Hippocampal formation (tissue), 2 donors: ENCODE measurements around the gene TNFRSF6B.

Experiments
- DNase-seq, 2 donors: peaks; one replicate each; lab custom pipeline; 2025; lab: John Stamatoyannopoulos, UW

Gene TNFRSF6B

DNA sequence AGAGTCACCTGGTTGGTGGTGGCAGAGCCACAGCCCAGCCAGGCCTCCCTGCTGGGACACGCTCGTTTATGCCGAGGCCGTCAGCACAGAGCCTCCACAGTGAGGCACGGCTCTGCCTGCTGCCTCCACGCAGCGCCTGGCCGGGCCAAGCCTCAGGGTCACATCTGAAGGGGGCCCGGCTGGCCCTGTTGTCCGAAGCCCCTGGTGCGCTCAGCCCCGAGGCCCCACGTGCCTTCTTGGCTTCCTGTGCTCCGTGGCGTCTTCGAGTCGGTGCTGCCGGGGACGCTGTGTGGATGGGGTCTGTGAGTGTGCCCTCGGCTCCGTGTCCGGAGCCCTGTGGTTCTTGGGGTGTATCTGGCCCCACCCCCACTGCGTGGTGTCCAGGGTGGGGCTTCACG is 10.4 kb upstream of the TNFRSF6B start:
- no peak for DNase-seq

DNA sequence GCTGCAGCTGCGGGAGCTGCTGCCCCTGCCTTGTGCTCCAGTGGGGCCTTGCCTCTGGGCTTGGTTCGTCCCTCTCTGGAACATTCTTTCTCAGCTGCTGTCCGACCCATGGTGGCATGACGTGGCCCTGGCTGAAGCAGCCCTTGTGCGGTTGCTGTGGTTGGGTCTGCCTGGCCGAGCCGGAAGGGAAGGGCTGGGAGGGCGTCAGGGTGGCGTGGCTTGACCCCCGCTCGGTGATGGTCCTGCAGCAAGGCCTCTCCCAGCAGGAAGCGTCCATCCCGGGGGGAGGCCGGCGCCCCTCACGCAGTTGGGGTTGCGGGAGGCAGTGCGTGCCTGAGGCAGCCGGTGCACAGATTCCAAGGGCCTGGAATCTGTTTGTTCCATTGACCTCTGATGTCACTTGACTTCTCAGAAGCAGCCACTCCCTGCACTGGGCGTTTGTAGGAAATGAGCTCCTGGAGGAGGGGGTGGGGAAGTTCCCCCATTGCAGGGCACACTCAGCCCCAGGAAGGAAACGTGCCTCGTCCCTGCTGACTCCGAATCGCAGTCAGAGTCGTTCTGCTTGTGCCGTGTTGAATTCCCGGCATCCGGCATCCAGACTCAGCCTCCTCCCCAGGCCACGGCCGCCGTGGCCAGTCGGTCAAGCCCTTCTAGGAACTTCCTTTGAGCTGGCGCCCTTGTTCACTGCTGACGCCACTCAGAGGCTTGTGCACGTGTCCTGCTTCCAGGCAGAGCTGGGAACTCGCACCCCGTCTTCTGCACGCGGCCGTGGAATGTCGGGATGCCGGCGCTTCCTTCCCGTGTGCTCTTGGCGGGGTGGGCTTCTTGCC is 9.7 kb upstream of the TNFRSF6B start:
- DNase-seq: no peak

- no peak for DNase-seq
Observed at GRCh38 chr20:63687419-63688178, 8.9 kb upstream of the TNFRSF6B start.

DNA sequence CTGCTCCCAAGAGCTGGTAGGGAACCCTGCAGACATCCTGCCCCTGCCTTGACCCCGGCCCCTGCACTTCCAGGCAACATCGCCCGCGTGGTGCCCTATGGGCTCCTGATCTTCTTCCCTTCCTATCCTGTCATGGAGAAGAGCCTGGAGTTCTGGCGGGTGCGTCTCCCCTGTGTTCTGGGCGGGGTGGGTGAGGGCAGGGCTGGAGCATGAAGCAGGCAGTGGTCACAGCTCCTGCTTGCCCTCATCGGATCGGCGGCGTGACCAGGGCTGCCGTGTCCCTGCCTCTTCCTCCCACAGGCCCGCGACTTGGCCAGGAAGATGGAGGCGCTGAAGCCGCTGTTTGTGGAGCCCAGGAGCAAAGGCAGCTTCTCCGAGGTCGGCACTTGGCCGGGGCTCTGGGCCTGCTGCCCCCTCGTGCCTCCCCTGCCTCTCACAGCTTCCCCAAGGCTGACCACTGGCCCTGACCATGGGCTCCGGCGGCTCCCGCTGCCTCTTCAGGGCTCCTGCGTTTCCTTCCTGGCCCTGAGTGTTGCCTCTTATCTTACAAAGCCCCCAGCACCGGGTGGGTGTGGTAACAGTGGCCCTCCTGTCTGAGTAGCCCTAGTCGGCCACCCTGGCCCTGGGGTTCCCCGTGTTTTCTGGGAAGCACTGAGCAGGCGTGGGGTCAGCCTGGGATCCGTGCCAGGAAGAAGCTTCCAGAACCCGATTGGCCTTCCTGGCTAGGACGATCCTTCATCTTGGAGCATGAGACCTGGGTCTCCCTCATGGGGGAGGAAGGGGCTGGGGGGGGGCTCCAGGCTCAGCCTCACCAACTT is 8.0 kb upstream of the TNFRSF6B start:
- no peak for DNase-seq

DNA sequence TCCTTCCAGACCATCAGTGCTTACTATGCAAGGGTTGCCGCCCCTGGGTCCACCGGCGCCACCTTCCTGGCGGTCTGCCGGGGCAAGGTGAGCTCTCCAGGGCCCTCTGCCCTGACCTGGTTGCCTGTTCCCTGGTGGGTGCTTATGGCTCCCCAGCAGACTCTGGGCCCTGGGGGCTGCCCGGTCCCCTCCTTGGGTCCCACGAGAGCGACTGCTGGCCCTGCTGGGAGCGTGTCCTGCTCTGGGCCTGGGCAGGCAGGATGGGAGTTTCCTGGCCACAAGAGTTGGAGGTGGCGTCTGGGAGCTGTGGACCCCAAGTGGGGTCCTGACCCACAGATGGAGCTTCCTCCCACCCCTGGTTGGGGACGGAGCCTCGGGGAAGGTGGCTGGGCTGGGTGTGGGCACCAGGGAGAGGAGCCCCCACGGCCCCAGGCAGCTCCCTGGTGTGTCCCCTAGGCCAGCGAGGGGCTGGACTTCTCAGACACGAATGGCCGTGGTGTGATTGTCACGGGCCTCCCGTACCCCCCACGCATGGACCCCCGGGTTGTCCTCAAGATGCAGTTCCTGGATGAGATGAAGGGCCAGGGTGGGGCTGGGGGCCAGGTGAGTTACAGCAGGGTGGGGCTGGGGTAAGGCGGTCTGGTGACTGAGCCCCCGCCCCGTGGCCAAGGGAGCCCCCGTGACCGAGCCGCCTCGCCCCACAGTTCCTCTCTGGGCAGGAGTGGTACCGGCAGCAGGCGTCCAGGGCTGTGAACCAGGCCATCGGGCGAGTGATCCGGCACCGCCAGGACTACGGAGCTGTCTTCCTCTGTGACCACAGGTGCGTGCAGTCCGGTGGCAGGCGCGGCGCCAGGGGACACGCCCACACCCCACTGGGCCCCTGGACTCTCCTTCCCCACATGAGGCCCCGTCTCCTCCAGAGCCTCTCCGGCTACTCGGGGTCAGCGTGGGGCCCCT is 7.1 kb upstream of the TNFRSF6B start:
- DNase-seq: no peak

- DNase-seq: no peak
Observed at GRCh38 chr20:63690003-63690897, 6.2 kb upstream of the TNFRSF6B start.

DNA sequence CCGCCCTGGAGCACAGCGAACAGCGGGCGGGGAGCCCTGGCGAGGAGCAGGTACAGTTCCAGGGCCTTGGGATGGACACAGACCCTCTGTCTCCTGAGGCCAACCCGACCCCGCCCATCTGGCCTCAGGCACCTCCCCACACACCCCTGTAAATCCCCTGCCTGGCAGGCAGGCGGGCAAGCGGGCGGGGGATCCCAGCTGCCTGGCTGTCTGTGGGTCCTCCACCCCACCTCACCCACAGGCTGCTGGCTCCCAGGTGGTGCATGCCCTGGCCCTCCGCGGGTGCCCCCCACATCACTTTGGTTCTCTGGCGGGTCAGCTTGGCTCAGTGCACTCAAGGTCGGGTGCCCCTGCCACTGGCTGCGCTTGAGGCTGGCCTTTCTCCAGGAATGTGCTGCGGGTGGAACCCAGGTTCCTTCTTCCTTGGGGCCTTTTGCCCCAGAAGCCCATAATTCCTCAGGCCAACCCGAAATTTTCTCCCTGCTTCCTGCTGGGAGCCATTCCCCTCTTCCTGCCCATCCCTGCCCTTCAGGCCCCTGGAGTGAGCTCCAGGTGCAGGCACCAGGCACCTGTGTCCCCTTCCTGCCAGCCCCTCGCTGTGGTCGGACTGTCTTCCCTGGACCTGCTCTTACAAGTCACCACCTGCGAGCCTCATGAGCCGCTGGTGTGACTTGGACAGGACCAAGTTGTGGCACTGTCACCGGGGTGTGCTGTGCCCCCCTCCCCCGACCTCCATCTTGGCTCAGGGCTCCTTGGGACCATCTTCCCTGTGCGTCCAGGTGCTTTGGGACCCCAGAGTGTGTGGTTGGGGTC is 5.3 kb upstream of the TNFRSF6B start:
- DNase-seq: no peak

- no peak for DNase-seq
Observed at GRCh38 chr20:63691711-63692435, 4.6 kb upstream of the TNFRSF6B start.

GRCh38 chr20:63692436-63693082 is 3.9 kb upstream of the TNFRSF6B start:
- DNase-seq: no peak

DNA sequence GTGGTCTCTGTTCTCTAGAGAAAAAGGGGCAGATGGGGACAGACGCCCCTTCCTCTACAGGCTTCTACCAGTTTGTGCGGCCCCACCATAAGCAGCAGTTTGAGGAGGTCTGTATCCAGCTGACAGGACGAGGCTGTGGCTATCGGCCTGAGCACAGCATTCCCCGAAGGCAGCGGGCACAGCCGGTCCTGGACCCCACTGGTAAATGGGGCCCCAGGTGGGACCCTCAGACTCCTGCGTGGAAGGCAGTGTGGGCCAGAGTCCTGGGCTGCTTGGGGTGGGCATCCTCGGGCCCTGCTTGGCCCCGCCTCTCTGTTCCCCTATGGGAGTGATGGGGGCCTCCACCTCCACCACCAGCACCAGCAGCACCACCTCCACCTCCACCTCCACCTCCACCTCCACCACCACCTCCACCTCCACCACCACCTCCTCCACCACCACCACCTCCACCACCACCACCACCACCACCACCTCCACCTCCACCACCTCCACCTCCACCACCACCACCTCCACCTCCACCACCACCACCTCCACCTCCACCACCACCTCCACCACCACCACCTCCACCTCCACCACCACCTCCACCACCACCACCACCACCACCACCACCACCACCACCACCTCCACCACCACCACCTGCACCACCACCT is 3.2 kb upstream of the TNFRSF6B start:
- no peak for DNase-seq

- DNase-seq: no peak
Observed at GRCh38 chr20:63693733-63694583, 2.5 kb upstream of the TNFRSF6B start.

DNA sequence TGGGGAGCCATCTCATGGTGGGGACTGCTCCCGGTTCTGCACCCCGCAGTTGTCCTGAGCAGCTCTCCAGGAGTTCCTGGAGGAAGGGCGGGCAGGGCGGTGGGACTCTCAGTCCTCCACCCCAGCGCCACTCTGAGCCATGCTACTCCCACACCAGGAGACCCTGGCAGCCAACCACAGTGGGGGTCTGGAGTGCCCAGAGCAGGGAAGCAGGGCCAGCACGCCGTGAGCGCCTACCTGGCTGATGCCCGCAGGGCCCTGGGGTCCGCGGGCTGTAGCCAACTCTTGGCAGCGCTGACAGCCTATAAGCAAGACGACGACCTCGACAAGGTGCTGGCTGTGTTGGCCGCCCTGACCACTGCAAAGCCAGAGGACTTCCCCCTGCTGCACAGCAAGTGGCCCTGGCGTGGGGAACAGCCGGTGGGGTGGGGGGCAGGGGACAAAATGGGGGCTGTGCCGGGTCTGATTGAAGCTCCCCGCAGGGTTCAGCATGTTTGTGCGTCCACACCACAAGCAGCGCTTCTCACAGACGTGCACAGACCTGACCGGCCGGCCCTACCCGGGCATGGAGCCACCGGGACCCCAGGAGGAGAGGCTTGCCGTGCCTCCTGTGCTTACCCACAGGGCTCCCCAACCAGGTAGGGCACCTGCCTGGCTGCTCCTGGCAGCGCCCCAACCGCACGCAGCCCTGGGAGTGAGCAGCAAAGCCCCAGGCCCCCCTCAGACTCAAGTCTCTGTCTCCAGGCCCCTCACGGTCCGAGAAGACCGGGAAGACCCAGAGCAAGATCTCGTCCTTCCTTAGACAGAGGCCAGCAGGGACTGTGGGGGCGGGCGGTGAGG is 1.6 kb upstream of the TNFRSF6B start:
- no peak for DNase-seq

DNA sequence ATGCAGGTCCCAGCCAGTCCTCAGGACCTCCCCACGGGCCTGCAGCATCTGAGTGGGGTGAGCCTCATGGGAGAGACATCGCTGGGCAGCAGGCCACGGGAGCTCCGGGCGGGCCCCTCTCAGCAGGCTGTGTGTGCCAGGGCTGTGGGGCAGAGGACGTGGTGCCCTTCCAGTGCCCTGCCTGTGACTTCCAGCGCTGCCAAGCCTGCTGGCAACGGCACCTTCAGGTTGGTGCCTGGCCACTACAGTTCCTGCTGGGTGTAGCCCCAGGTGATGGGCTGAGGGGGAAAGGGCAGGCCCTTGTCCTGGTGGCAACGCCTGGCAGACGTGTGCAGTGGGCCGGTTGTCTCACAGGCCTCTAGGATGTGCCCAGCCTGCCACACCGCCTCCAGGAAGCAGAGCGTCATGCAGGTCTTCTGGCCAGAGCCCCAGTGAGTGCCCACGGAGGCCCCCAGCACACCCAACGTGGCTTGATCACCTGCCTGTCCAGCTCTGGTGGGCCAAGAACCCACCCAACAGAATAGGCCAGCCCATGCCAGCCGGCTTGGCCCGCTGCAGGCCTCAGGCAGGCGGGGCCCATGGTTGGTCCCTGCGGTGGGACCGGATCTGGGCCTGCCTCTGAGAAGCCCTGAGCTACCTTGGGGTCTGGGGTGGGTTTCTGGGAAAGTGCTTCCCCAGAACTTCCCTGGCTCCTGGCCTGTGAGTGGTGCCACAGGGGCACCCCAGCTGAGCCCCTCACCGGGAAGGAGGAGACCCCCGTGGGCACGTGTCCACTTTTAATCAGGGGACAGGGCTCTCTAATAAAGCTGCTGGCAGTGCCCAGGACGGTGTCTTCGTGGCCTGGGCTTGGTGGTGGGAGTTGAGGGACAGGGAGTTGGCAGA is 787 bp upstream of the TNFRSF6B start:
- DNase-seq: no peak

DNA sequence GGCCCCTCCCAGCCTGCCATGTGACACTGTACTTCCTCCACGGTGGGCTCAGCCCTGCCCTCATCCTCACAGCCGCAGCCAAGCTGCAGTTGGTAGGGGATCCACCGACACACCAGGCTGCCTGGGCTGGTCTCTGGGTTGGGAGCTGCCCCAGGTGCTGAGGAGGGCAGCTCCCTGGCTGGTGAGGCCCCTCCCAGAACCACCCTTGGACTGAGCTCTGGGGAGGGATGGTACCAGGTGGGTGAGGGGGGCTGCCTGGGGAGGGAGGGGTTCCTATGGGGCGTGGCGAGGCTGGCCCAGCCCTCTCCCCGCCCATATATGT is 185 bp upstream of the TNFRSF6B start:
- no peak for DNase-seq

GRCh38 chr20:63697357-63697867 is 960 bp downstream of the TNFRSF6B start:
- DNase-seq: no peak
